HEK293 (cell line): Measurements from ENCODE around the gene OR12D1.
"Not testable (repeated sequence)": the region's sequence is repeated elsewhere in the genome, so short reads cannot be mapped to it uniquely, and the experiment has no call there.

Source experiments
- CTCF ChIA-PET: fragments of 350-600 bp; formaldehyde crosslinking; extraction: SDS; loops from one replicate; lab custom pipeline; 2021; ENCODE audit warnings: antibody characterized with exemption; lab: Yijun Ruan, JAX
- POLR2A ChIA-PET: fragments of 300-600 bp; formaldehyde crosslinking; extraction: SDS; loops from one replicate; lab custom pipeline; 2020; ENCODE audit warnings: antibody characterized with exemption, inconsistent platforms; lab: Yijun Ruan, JAX
- H3K27ac ChIP-seq: fragments of 200-500 bp; sonication (Bioruptor generic); 2 replicates; pipeline ENCODE4 v1.5.1; 2014; ENCODE audit warnings: low read depth, low read length, control low read depth, inconsistent platforms; ENCODE audit errors: extremely low read depth
- H3K36me3 ChIP-seq, 2 experiments: fragments of 200-500 bp in 1 of 2; sonication (Bioruptor generic) in 1 of 2; 1 replicate in 1 of 2; 2 replicates in 1 of 2; pipeline ENCODE4 v1.5.1; 2014 to 2017; ENCODE audit warnings: inconsistent platforms in 2 of 2, low read length in 2 of 2; ENCODE audit not compliant: control insufficient read depth in 2 of 2, insufficient read depth in 1 of 2
- H3K4me1 ChIP-seq: fragments of 200-500 bp; sonication (Bioruptor generic); 2 replicates; pipeline ENCODE4 v1.5.1; 2014; ENCODE audit warnings: mild to moderate bottlenecking, low read length, inconsistent platforms; ENCODE audit not compliant: control insufficient read depth, insufficient read depth
- H3K4me3 ChIP-seq: 2 replicates; pipeline ENCODE4 v1.5.1; 2011; ENCODE audit warnings: low read depth, mild to moderate bottlenecking, control low read depth, low read length, moderate library complexity
- H3K9me3 ChIP-seq: fragments of 200-500 bp; sonication (Bioruptor generic); 2 replicates; pipeline ENCODE4 v1.5.1; 2014; ENCODE audit warnings: low read depth, low read length, inconsistent platforms; ENCODE audit not compliant: control insufficient read depth, insufficient read depth
- AEBP2 ChIP-seq: fragments of 450-650 bp; formaldehyde crosslinking; IDR thresholded peaks from 2 replicates; pipeline ENCODE4 v1.5.1; 2016; ENCODE audit warnings: missing biosample characterization, missing genetic modification characterization, borderline replicate concordance
- BCL11A ChIP-seq: fragments of 450-650 bp; formaldehyde crosslinking; IDR thresholded peaks from 2 replicates; pipeline ENCODE4 v1.5.1; 2016; ENCODE audit warnings: low read depth, missing biosample characterization, missing genetic modification characterization
- BCL11B ChIP-seq: fragments of 450-650 bp; formaldehyde crosslinking; IDR thresholded peaks from 2 replicates; pipeline ENCODE4 v1.5.1; 2016; ENCODE audit warnings: low read depth, missing biosample characterization, missing genetic modification characterization
- KLF1 ChIP-seq: fragments of 450-650 bp; formaldehyde crosslinking; IDR thresholded peaks from 2 replicates; pipeline ENCODE4 v1.5.1; 2016; ENCODE audit warnings: missing biosample characterization, missing genetic modification characterization
- PBX3 ChIP-seq: sonication (generic); formaldehyde crosslinking; IDR thresholded peaks from 2 replicates; pipeline ENCODE4 v1.8.1; 2022; ENCODE audit warnings: mild to moderate bottlenecking, moderate library complexity, missing genetic modification reagents
- PRDM2 ChIP-seq: fragments of 450-650 bp; formaldehyde crosslinking; IDR thresholded peaks from 2 replicates; pipeline ENCODE4 v1.5.1; 2016; ENCODE audit warnings: missing biosample characterization, missing genetic modification characterization, borderline replicate concordance
- TCF7L2 ChIP-seq: IDR thresholded peaks from 2 replicates; pipeline ENCODE4 v1.6.1; 2011; ENCODE audit warnings: low read depth, mild to moderate bottlenecking, inconsistent platforms, low read length, moderate library complexity, borderline replicate concordance
- ZBTB1 ChIP-seq: fragments of 450-650 bp; formaldehyde crosslinking; IDR thresholded peaks from 2 replicates; pipeline ENCODE4 v1.5.1; 2016; ENCODE audit warnings: missing biosample characterization, missing genetic modification characterization
- ZBTB44 ChIP-seq: fragments of 450-650 bp; IDR thresholded peaks from 2 replicates; pipeline ENCODE4 v1.5.1; 2018; ENCODE audit warnings: missing biosample characterization, mild to moderate bottlenecking, missing genetic modification characterization
- ZFP69B ChIP-seq: fragments of 450-650 bp; formaldehyde crosslinking; IDR thresholded peaks from 2 replicates; pipeline ENCODE4 v1.5.1; 2016; ENCODE audit warnings: missing biosample characterization, missing genetic modification characterization
- ZNF211 ChIP-seq: fragments of 450-650 bp; formaldehyde crosslinking; IDR thresholded peaks from 2 replicates; pipeline ENCODE4 v1.5.1; 2016; ENCODE audit warnings: low read depth, missing biosample characterization, missing genetic modification characterization
- ZNF239 ChIP-seq: fragments of 450-650 bp; formaldehyde crosslinking; IDR thresholded peaks from 2 replicates; pipeline ENCODE4 v1.5.1; 2016; ENCODE audit warnings: missing biosample characterization, missing genetic modification characterization
- ZNF24 ChIP-seq: fragments of 450-650 bp; formaldehyde crosslinking; IDR thresholded peaks from 2 replicates; pipeline ENCODE4 v1.5.1; 2016; ENCODE audit warnings: missing biosample characterization, missing genetic modification characterization
- ZNF311 ChIP-seq: fragments of 450-650 bp; formaldehyde crosslinking; IDR thresholded peaks from 2 replicates; pipeline ENCODE4 v1.5.1; 2017; ENCODE audit warnings: missing biosample characterization, missing genetic modification characterization, borderline replicate concordance
- ZNF423 ChIP-seq: fragments of 450-650 bp; formaldehyde crosslinking; IDR thresholded peaks from 2 replicates; pipeline ENCODE4 v1.5.1; 2016; ENCODE audit warnings: missing biosample characterization, missing genetic modification characterization
- ZNF426 ChIP-seq: fragments of 450-650 bp; formaldehyde crosslinking; IDR thresholded peaks from 2 replicates; pipeline ENCODE4 v1.5.1; 2017; ENCODE audit warnings: missing biosample characterization, missing genetic modification characterization, mild to moderate bottlenecking, inconsistent platforms, moderate library complexity
- ZNF501 ChIP-seq: fragments of 450-650 bp; formaldehyde crosslinking; IDR thresholded peaks from 2 replicates; pipeline ENCODE4 v1.5.1; 2016; ENCODE audit warnings: missing biosample characterization, missing genetic modification characterization
- ZNF549 ChIP-seq: fragments of 450-650 bp; IDR thresholded peaks from 2 replicates; pipeline ENCODE4 v1.5.1; 2018; ENCODE audit warnings: missing biosample characterization, missing genetic modification characterization, mild to moderate bottlenecking, inconsistent platforms, moderate library complexity
- ZNF555 ChIP-seq: fragments of 450-650 bp; formaldehyde crosslinking; conservative IDR thresholded peaks from 2 replicates; pipeline ENCODE4 v1.5.1; 2017; ENCODE audit warnings: missing biosample characterization, mild to moderate bottlenecking, missing genetic modification characterization, inconsistent platforms
- ZNF660 ChIP-seq: fragments of 450-650 bp; IDR thresholded peaks from 2 replicates; pipeline ENCODE4 v1.5.1; 2018; ENCODE audit warnings: missing biosample characterization, mild to moderate bottlenecking, missing genetic modification characterization
- ZNF76 ChIP-seq: fragments of 450-650 bp; formaldehyde crosslinking; IDR thresholded peaks from 2 replicates; pipeline ENCODE4; 2016; ENCODE audit warnings: low read depth, missing biosample characterization, missing genetic modification characterization, borderline replicate concordance
- ZNF791 ChIP-seq: fragments of 450-650 bp; formaldehyde crosslinking; IDR thresholded peaks from 2 replicates; pipeline ENCODE4 v1.5.1; 2016; ENCODE audit warnings: missing biosample characterization, missing genetic modification characterization
- ZNF837 ChIP-seq: fragments of 450-650 bp; formaldehyde crosslinking; IDR thresholded peaks from 2 replicates; pipeline ENCODE4 v1.5.1; 2016; ENCODE audit warnings: missing biosample characterization, missing genetic modification characterization

Gene OR12D1

GRCh38 chr6:29442719-29443118 lies 28.0 kb downstream of the OR12D1 start:
- H3K4me1 ChIP-seq = no peaks in the 10 kb centered on the region; the same call in 1 of the 2 replicates
- H3K9me3 ChIP-seq = no peaks in the 10 kb centered on the region
- ChIA-PET POLR2A (no interaction called here), CTCF (no interaction called here)
- TF ChIP-seq ZNF426 (tag by site-specific recombination) (no peak), ZBTB44 (tag by site-specific recombination) (no peak), ZNF660 (tag by site-specific recombination) (no peak), BCL11B (tag by site-specific recombination) (no peak), ZNF791 (no peak), ZNF501 (tag by site-specific recombination) (no peak), ZNF555 (tag by site-specific recombination) (no peak), ZBTB1 (no peak), BCL11A (tag by site-specific recombination) (no peak), ZNF24 (no peak)
- TF ChIP-seq, all 188 proteins: peak for 0
- Histone ChIP-seq H3K4me3 (no peak overlapping the region), H3K36me3 (no peaks in the 10 kb centered on the region), H3K27ac (no peak overlapping the region)

- H3K36me3 ChIP-seq, H3K9me3 ChIP-seq, H3K27ac ChIP-seq, POLR2A ChIA-PET, H3K4me3 ChIP-seq, H3K4me1 ChIP-seq: not testable (repeated sequence)
- CTCF ChIA-PET = interaction anchor here (0.6 to 1.3 kb wide), 2 partner anchors 51 to 67 kb away, joined by 3 to 4 read pairs; no protein-coding TSS in a partner anchor
Measured at GRCh38 chr6:29444031-29444430, 29.3 kb downstream of the OR12D1 start.

- H3K9me3 ChIP-seq = no peaks in the 10 kb centered on the region
- H3K4me1 ChIP-seq = no peaks in the 10 kb centered on the region
- ChIA-PET CTCF (no interaction called here), POLR2A (no interaction called here)
- no peak overlapping the region for H3K4me3 ChIP-seq
- no peaks in the 10 kb centered on the region for H3K36me3 ChIP-seq
- H3K27ac ChIP-seq = no peak overlapping the region
- TF ChIP-seq PRDM2 (tag by site-specific recombination) (no peak), PBX3 (CRISPR knock-in tag) (no peak), TCF7L2 (no peak), ZNF76 (no peak), ZNF837 (tag by site-specific recombination) (no peak), ZNF239 (no peak), ZNF211 (tag by site-specific recombination) (no peak), ZNF549 (tag by site-specific recombination) (no peak), ZNF311 (tag by site-specific recombination) (no peak), KLF1 (tag by site-specific recombination) (no peak), ZNF423 (tag by site-specific recombination) (no peak), ZFP69B (tag by site-specific recombination) (no peak), AEBP2 (tag by site-specific recombination) (no peak)
Measured at GRCh38 chr6:29447670-29448069, 32.9 kb downstream of the OR12D1 start.
